Activated CD4-positive, alpha-beta memory T cell treated with anti-CD3 and anti-CD28 coated beads, Interleukin-2, amount 10 ng/mL, durations not matched to agents 7 days and 5 days (primary cell): ENCODE measurements around the gene MIB1. TPM values are rescaled to one million over a fixed set of nuclear protein-coding genes. Genes with fewer than 3 reads are reported as not detected.
"Not testable (repeated sequence)": the region's sequence is repeated elsewhere in the genome, so short reads cannot be mapped to it uniquely, and the experiment has no call there.

Experiments
- CTCF ChIA-PET: fragments of 350-600 bp; sonication (Branson Sonifier 250); formaldehyde crosslinking; loops from one replicate; lab custom pipeline; 2021; ENCODE audit warnings: antibody characterized with exemption, inconsistent platforms; lab: Charles Lee
- POLR2A ChIA-PET: fragments of 350-600 bp; sonication (Branson Sonifier 250); formaldehyde crosslinking; loops from one replicate; lab custom pipeline; 2021; ENCODE audit warnings: antibody characterized with exemption; lab: Charles Lee
- DNase-seq: peaks from one replicate; pipeline ENCODE4 v3.0.0-alpha.2; 2020
- H3K27ac Mint-ChIP-seq: one replicate; pipeline ENCODE4 v1.8.0; 2021; ENCODE audit warnings: mild to moderate bottlenecking, mixed read lengths
- H3K27me3 Mint-ChIP-seq: one replicate; pipeline ENCODE4 v1.8.0; 2021; ENCODE audit warnings: mixed read lengths
- H3K36me3 Mint-ChIP-seq: one replicate; pipeline ENCODE4 v1.8.0; 2021; ENCODE audit warnings: low read depth, mixed read lengths
- H3K4me1 Mint-ChIP-seq: one replicate; pipeline ENCODE4 v1.8.0; 2021; ENCODE audit warnings: mixed read lengths
- H3K4me3 Mint-ChIP-seq: one replicate; pipeline ENCODE4 v1.8.0; 2021; ENCODE audit warnings: mild to moderate bottlenecking, mixed read lengths
- H3K9me3 Mint-ChIP-seq: one replicate; pipeline ENCODE4 v1.8.0; 2021; ENCODE audit warnings: mixed read lengths
- total RNA-seq, 2 experiments: library from RNA; stranded (reverse); gene quantifications; one replicate each; pipeline ENCODE4 v1.2.3, GENCODE V29; 2021

The MIB1 gene
- total RNA-seq, 2 experiments from 2014 or later = 57.8 to 58.3 TPM

DNA sequence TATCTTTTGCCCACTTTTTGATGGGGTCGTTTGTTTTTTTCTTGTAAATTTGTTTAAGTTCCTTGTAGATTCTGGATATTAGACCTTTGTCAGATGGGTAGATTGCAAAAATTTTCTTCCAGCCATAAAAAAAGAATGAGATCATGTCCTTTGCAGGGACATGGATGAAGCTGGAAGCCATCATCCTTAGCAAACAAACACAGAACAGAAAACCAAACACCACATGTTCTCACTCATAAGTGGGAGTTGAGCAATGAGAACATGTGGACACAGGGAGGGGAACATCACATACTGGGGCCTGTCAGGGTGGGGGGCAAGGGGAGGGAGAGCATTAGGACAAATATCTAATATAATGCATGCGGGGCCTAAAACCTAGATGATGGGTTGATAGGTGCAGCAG is 55.5 kb downstream of the MIB1 start:
- DNase-seq, H3K4me3 Mint-ChIP-seq, H3K27me3 Mint-ChIP-seq, CTCF ChIA-PET, H3K27ac Mint-ChIP-seq, H3K9me3 Mint-ChIP-seq, H3K4me1 Mint-ChIP-seq: not testable (repeated sequence)
- POLR2A ChIA-PET = interaction anchor here (1.6 kb wide), 1 partner anchor 91 kb away, joined by 3 read pairs; no protein-coding TSS in a partner anchor
- peaks cover 45% of the 10 kb centered on the region for H3K36me3 Mint-ChIP-seq

GRCh38 chr18:21798126-21798525 is 57.5 kb downstream of the MIB1 start:
- H3K27me3 Mint-ChIP-seq = no peaks in the 10 kb centered on the region
- H3K4me1 Mint-ChIP-seq = no peaks in the 10 kb centered on the region
- no peak overlapping the region for H3K4me3 Mint-ChIP-seq
- ChIA-PET CTCF (no interaction called here), POLR2A (no interaction called here)
- no peak for DNase-seq
- H3K9me3 Mint-ChIP-seq = no peaks in the 10 kb centered on the region
- no peak overlapping the region for H3K27ac Mint-ChIP-seq
- peaks cover 46% of the 10 kb centered on the region for H3K36me3 Mint-ChIP-seq

DNA sequence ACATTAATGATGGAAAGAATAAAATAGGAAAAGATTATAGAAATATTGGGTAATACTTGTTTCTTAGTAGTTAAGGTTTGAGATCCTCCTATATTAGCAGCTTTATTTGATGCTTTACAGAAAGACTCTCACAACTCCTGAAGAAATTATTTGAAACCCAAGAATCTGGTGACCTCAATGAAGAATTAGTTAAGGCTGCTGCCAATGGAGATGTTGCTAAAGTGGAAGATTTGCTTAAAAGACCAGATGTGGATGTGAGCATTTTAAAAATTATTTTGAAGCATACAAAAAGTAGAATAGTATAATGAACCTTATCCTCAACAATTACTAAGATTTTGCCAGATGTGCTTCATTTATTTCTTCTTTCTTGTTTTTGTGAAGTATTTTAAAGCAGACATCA is 59.1 kb downstream of the MIB1 start:
- CTCF ChIA-PET = no interaction called here
- POLR2A ChIA-PET = no interaction called here

GRCh38 chr18:21803495-21803894 is 62.9 kb downstream of the MIB1 start:
- peaks cover 55% of the 10 kb centered on the region for H3K36me3 Mint-ChIP-seq
- POLR2A ChIA-PET = interaction anchor here (1.1 kb wide), 1 partner anchor 203 kb away, joined by 4 read pairs; the partner anchor contains the start of gene ESCO1
- H3K4me1 Mint-ChIP-seq = no peaks in the 10 kb centered on the region
- CTCF ChIA-PET = no interaction called here
- no peaks in the 10 kb centered on the region for H3K9me3 Mint-ChIP-seq
- H3K27me3 Mint-ChIP-seq = no peaks in the 10 kb centered on the region
- H3K4me3 Mint-ChIP-seq = no peak overlapping the region
- H3K27ac Mint-ChIP-seq = no peak overlapping the region
- DNase-seq = no peak

More for the DNA sequence above, 59.1 kb downstream of the MIB1 start:
- DNase-seq = no peak
- H3K27ac Mint-ChIP-seq = no peak overlapping the region
- H3K27me3 Mint-ChIP-seq = no peaks in the 10 kb centered on the region
- no peaks in the 10 kb centered on the region for H3K4me1 Mint-ChIP-seq
- H3K9me3 Mint-ChIP-seq = no peaks in the 10 kb centered on the region
- peaks cover 52% of the 10 kb centered on the region for H3K36me3 Mint-ChIP-seq
- H3K4me3 Mint-ChIP-seq = no peak overlapping the region

- ChIA-PET POLR2A (no interaction called here), CTCF (interaction anchor here (0.7 kb wide), 1 partner anchor 163 kb away, joined by 3 read pairs; no protein-coding TSS in a partner anchor)
- Mint-ChIP-seq H3K4me1 (no peaks in the 10 kb centered on the region), H3K27ac (no peak overlapping the region), H3K9me3 (no peaks in the 10 kb centered on the region), H3K27me3 (no peaks in the 10 kb centered on the region), H3K36me3 (peaks cover 67% of the 10 kb centered on the region), H3K4me3 (no peak overlapping the region)
- no peak for DNase-seq
Measured at GRCh38 chr18:21805771-21806366, 65.3 kb downstream of the MIB1 start.

DNA sequence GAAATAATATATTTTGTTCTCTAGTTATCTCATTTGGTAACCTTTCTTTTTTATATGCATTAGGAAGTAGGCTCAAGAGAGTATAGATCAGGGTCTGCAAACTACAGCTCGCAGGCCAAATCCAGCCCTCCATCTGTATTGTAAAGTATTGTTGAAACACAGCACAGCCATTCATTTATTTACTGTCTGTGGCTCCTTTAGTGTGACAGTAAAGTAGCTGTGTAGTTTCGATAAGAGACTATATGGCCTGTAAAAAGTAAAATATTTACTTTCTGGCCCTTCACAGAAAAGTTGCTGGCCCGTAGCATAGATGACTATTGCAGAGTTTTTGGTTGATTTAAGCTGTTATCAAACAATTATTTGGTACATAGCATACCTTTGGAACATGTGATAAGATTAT is 67.6 kb downstream of the MIB1 start:
- H3K36me3 Mint-ChIP-seq = peaks cover 60% of the 10 kb centered on the region
- POLR2A ChIA-PET = no interaction called here
- H3K4me1 Mint-ChIP-seq = peaks cover 3% of the 10 kb centered on the region
- H3K4me3 Mint-ChIP-seq = no peak overlapping the region
- no peak overlapping the region for H3K27ac Mint-ChIP-seq
- no peaks in the 10 kb centered on the region for H3K9me3 Mint-ChIP-seq
- no peaks in the 10 kb centered on the region for H3K27me3 Mint-ChIP-seq
- CTCF ChIA-PET = no interaction called here
- DNase-seq = no peak

DNA sequence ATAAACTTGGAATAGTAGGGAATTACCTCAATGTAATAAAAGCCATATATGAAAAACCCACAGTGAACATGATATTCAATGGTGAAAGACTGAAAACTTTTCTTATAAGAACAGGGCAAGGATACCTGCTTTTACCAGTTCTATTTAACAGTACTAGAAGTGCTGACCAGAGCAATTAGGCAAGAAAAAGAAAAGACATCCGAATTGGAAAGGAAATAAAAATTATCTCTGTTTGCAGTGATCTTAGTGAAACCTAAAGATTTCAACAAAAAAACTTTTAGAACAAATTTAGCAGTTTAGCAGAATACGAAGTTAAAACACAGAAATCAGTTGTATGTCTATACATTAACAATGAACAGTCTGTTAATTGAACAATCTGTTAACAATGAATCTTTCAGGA is 69.1 kb downstream of the MIB1 start:
- Mint-ChIP-seq H3K4me3 (no peak overlapping the region), H3K27me3 (no peaks in the 10 kb centered on the region), H3K36me3 (peaks cover 55% of the 10 kb centered on the region), H3K27ac (no peak overlapping the region), H3K9me3 (no peaks in the 10 kb centered on the region), H3K4me1 (peaks cover 3% of the 10 kb centered on the region)
- ChIA-PET POLR2A (no interaction called here), CTCF (no interaction called here)
- DNase-seq = no peak

DNA sequence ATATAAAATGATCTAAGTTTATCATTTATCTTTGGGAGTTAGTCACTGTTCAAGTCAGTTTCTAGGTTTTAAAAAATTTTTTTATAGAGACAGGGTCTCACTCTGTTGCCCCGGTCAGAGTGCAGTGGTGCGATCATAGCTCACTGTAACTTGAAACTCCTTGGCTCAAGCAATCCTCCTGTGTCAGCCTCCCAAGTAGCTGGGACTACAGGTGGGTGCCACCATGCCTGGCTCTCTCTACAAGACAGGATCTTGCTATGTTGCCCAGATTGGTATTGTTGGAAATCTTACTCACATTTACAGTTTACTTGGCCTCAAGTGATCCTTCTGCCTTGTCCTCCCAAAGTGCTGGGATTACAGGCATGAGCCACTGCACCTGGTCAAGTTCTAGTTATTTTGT is 74.5 kb downstream of the MIB1 start:
- ChIA-PET CTCF (no interaction called here), POLR2A (no interaction called here)
- Mint-ChIP-seq H3K4me3 (no peak overlapping the region), H3K27ac (no peak overlapping the region), H3K36me3 (peaks cover 46% of the 10 kb centered on the region), H3K27me3 (no peaks in the 10 kb centered on the region), H3K4me1 (peaks cover 3% of the 10 kb centered on the region), H3K9me3 (no peaks in the 10 kb centered on the region)
- no peak for DNase-seq

- ChIA-PET CTCF (interaction anchor here (0.5 to 1.6 kb wide), 6 partner anchors 8 to 107 kb away, joined by 3 to 6 read pairs (median 4); no protein-coding TSS in a partner anchor), POLR2A (no interaction called here)
- Mint-ChIP-seq H3K27me3 (no peaks in the 10 kb centered on the region), H3K9me3 (no peaks in the 10 kb centered on the region), H3K36me3 (peaks cover 36% of the 10 kb centered on the region), H3K27ac (no peak overlapping the region), H3K4me1 (no peaks in the 10 kb centered on the region), H3K4me3 (no peak overlapping the region)
- no peak for DNase-seq
Measured at GRCh38 chr18:21820033-21820810, 79.6 kb downstream of the MIB1 start.

GRCh38 chr18:21820811-21821143 is 80.2 kb downstream of the MIB1 start:
- POLR2A ChIA-PET = no interaction called here
- Mint-ChIP-seq H3K27ac (no peak overlapping the region), H3K9me3 (no peaks in the 10 kb centered on the region), H3K36me3 (peaks cover 35% of the 10 kb centered on the region), H3K4me3 (no peak overlapping the region), H3K4me1 (no peaks in the 10 kb centered on the region), H3K27me3 (no peaks in the 10 kb centered on the region)
- no peak for DNase-seq
- CTCF ChIA-PET = interaction anchor here (1.0 to 1.6 kb wide), 4 partner anchors 8 to 36 kb away, joined by 3 to 6 read pairs (median 4); no protein-coding TSS in a partner anchor

DNA sequence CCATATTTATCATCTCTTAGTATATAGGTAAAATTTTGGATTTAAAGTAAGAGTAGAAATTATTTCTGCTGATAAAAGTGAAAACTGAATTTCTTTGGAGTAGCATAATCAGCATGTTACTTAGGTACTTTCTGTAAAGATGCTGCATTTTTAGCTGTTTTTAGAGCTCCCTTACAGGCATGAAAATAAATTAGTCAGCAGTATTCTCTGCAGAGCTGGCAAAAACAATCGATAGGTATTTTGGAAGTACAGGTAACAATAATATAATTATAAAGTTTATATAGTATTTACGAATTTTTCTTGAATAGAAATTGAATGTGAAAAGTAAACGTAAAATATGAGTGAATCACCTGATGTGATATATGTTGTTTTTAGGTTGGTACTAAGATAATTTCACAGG is 83.3 kb downstream of the MIB1 start:
- Mint-ChIP-seq H3K4me3 (no peak overlapping the region), H3K36me3 (peaks cover 31% of the 10 kb centered on the region), H3K9me3 (no peaks in the 10 kb centered on the region), H3K4me1 (no peaks in the 10 kb centered on the region), H3K27ac (no peak overlapping the region), H3K27me3 (no peaks in the 10 kb centered on the region)
- POLR2A ChIA-PET = interaction anchor here (0.8 kb wide), 1 partner anchor 205 kb away, joined by 3 read pairs; no protein-coding TSS in a partner anchor
- CTCF ChIA-PET = no interaction called here
- DNase-seq = no peak

DNA sequence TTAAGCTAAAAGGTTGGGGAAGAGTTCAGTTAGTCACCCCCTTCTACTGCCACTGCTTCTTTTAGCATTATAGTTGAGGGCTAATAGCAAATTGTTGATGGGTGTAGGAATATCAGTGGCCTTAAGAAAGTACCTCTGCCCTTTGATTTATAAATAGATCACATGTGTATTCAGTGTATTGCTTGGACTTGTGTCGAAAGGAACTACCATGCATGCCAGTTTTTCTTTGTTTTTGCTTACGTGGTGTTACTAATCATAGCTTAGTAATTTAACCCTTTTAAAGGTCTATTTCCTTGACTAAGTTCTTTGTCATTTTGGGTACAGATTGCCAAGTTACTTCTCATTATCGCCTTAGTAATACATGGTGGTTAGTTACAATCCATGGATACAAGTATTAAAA is 85.6 kb downstream of the MIB1 start:
- Mint-ChIP-seq H3K27me3 (no peaks in the 10 kb centered on the region), H3K36me3 (peaks cover 18% of the 10 kb centered on the region), H3K4me3 (no peak overlapping the region), H3K4me1 (no peaks in the 10 kb centered on the region), H3K27ac (no peak overlapping the region), H3K9me3 (no peaks in the 10 kb centered on the region)
- no peak for DNase-seq
- ChIA-PET CTCF (no interaction called here), POLR2A (no interaction called here)

GRCh38 chr18:21826641-21827302 is 86.2 kb downstream of the MIB1 start:
- ChIA-PET CTCF (no interaction called here), POLR2A (no interaction called here)
- no peak for DNase-seq
- Mint-ChIP-seq H3K27ac (no peak overlapping the region), H3K9me3 (no peaks in the 10 kb centered on the region), H3K36me3 (peaks cover 15% of the 10 kb centered on the region), H3K4me1 (no peaks in the 10 kb centered on the region), H3K27me3 (no peaks in the 10 kb centered on the region), H3K4me3 (no peak overlapping the region)
